ENCODE measurements around the gene PAK4. TPM values are rescaled to one million over a fixed set of nuclear protein-coding genes. Genes with fewer than 3 reads are reported as not detected.

Gene PAK4
- total RNA-seq, 1 experiment from 2014 or later, result 63.1 TPM

GRCh38 chr19:39208175-39208795 is 82.7 kb downstream of the PAK4 start:
- Histone ChIP-seq H3K14ac (ENCODE audit: insufficient read depth, low read length) (no peak overlapping the region), H2BK120ac (ENCODE audit: low read depth, low read length, poor library complexity, severe bottlenecking) (no peak overlapping the region)
- no CpG with 5 or more reads among the region's 9 CpGs for WGBS (ENCODE audit: extremely low coverage, insufficient read length, low lambda C conversion rate)

More at GRCh38 chr19:39208175-39208795, 82.7 kb downstream of the PAK4 start:
- no peak overlapping the region for H4K5ac ChIP-seq (ENCODE audit: insufficient read length, low read depth, low read length)
- H3K4me1 ChIP-seq (ENCODE audit: insufficient read depth, low read length), result no peaks in the 10 kb centered on the region
- Mint-ChIP-seq H3K4me3 (no peak overlapping the region), H3K27ac (peak overlapping the region in 2 of 3 experiments; percentile 53 to 79; a peak in 2 of 7 replicates), H3K36me3 (ENCODE audit: insufficient read depth in 1 of 3, low read depth in 3 of 3) (no peaks in the 10 kb centered on the region), H3K27me3 (ENCODE audit: low read depth) (peaks cover 10% of the 10 kb centered on the region), H3K9me3 (no peaks in the 10 kb centered on the region; a peak in 2 of 5 replicates), H3K4me1 (0 out of 4 replicates have a peak, but pooled peaks cover 0 to 6% of the 10 kb centered on the region in 2 experiments)
- H3K4ac ChIP-seq (ENCODE audit: low read depth, low read length), result no peak overlapping the region
- H2BK20ac ChIP-seq (ENCODE audit: low read depth, low read length, poor library complexity, severe bottlenecking), result no peak overlapping the region
- no peaks in the 10 kb centered on the region for H3K9me3 ChIP-seq (ENCODE audit: control insufficient read depth, low read depth, low read length)
- H3K9ac ChIP-seq (ENCODE audit: extremely low read depth, insufficient read length, low read length), result no peak overlapping the region
- H4K20me1 ChIP-seq (ENCODE audit: control insufficient read depth, insufficient read depth, insufficient read length), result no peaks in the 10 kb centered on the region
- no peaks in the 10 kb centered on the region for H3K23me2 ChIP-seq (ENCODE audit: insufficient read length, low read depth, low read length, poor library complexity, severe bottlenecking)
- no peak overlapping the region for H3K4me2 ChIP-seq (ENCODE audit: insufficient read depth, insufficient read length, low read length)
- no peak overlapping the region for H3K27ac ChIP-seq (ENCODE audit: insufficient read length, low read depth, low read length)
- H3T11ph ChIP-seq (ENCODE audit: low read length), result no peak overlapping the region
- H4K8ac ChIP-seq (replicated peaks; ENCODE audit: insufficient read length, low read depth, low read length), result no peak overlapping the region
- DNase-seq, result no peak
- H4K91ac ChIP-seq (ENCODE audit: insufficient read length, low read depth, low read length), result no peak overlapping the region
- no peak overlapping the region for H2AK5ac ChIP-seq (ENCODE audit: insufficient read length, low read length)
- no peak overlapping the region for H2BK12ac ChIP-seq (ENCODE audit: insufficient read length, low read depth, low read length)
- no peak overlapping the region for H3K18ac ChIP-seq (ENCODE audit: insufficient read length, low read depth, low read length)
- no peak overlapping the region for H2BK15ac ChIP-seq (ENCODE audit: low read depth, low read length)
- H3K56ac ChIP-seq (ENCODE audit: insufficient read length, low read depth, low read length), result no peak overlapping the region
- H3K27me3 ChIP-seq (ENCODE audit: insufficient read depth, low read length), result no peaks in the 10 kb centered on the region
- no peaks in the 10 kb centered on the region for H3K79me2 ChIP-seq (ENCODE audit: insufficient read depth, low read length)
- TF ChIP-seq CTCF (conservative IDR thresholded peaks at IDR 0.05), result no peak
- no peak overlapping the region for H2AFZ ChIP-seq (ENCODE audit: low read length)
- no peak overlapping the region for H2BK5ac ChIP-seq (ENCODE audit: insufficient read length, low read length)
- H3K23ac ChIP-seq (ENCODE audit: insufficient read length, low read depth, low read length), result no peak overlapping the region
- no peaks in the 10 kb centered on the region for H3K79me1 ChIP-seq (ENCODE audit: insufficient read depth, low read depth, low read length, poor library complexity, severe bottlenecking)

Measured in H9 (cell line).